Measurements from ENCODE around the gene PALM.
A peak's percentile ranks its signal among the peaks of the same experiment; 100 is the strongest.

The PALM gene

DNA sequence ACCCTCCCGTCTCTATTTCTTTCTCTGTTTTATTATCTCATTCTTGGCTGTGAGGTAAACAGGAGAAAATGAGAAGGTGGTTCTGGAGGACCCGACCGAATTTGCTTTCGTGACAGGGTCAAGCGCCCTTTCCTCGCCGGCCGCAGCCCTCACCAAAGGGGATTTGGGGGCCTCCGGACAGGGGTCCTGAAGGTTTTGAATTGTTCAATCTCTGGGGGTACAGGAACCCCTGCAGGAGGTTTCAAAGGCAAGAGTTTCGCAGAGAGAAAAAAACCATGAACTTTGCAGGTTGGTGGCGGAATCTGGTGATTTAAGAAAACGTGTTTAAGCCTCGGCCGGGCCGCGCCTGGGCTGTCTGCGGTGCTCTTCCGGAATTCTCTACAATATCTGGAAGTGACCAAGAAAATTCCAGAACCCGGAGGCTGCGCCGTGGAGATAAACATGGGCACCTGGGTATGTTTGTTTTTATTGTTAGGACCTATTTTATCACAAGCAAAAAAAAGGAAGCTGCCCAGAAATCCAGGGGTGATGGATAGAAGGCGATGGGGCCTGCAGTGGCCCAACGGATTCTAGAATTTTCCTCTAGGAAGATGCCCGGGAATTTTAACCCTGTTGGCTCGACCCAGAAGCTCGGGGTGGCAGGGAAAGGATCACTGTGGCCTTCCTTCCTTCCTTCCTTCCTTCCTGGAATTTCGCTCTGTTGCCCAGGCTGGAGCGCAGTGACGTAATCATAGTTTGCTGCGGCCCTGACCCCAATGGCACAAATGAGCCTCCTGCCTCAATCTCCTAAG is 74.3 kb downstream of the PALM start:
- no peak for DNase-seq (ENCODE audit: low read depth)

DNA sequence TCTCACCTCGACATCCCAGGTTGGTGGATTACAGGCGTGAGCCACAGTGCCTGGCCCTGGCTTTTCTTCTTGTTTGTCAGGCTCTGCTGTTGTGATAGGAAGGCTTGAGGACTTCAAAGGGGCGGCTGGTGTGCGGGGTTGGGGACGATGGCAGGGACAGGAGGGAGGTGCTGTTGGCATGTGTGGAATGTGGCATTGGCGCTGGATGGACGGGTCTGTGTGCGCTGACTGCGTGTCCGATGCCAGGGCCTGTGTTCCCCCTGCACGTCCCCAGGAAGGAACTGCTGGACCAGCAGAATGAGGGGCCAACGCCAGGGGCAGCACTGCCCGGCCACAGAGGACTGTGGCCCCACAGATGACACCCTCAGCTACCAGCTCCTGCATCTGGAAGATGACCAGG is 75.8 kb downstream of the PALM start:
- DNase-seq (ENCODE audit: low read depth) = no peak

DNA sequence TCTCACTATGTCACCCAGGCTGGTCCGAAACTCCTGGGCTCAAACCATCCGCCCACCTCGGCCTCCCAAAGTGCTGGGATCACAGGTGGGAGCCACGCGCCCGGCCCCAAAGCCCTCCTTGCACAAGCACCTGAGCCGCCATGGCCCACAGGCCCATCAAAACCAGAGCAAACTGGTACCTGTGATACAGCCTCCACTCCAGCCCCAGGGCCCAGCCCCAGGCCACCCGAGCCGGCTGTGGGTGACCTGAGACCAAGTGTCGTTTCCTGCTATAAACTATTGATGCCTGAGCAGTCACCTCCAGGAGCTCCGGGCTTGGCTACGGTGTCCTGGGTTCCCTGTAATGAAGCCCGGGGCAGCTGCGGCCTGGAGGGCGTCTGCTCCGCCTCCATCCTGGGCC is 78.8 kb downstream of the PALM start:
- DNase-seq (ENCODE audit: low read depth) = no peak

DNA sequence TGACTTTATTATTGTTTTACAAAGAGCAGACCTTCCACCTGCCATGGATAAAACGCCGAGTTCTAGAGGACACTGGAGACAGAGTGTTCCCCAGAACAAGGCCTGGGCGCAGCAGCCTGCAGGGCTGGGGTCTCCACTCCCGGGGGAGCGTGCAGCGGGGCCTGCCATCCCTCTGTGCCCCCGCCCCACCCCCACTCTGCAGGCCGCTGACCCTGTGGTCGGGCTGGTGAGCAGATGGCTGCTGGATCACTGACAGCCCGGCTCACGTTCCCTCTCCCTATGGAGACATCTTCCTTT is 79.9 kb downstream of the PALM start:
- DNase-seq (ENCODE audit: low read depth) = no peak

DNA sequence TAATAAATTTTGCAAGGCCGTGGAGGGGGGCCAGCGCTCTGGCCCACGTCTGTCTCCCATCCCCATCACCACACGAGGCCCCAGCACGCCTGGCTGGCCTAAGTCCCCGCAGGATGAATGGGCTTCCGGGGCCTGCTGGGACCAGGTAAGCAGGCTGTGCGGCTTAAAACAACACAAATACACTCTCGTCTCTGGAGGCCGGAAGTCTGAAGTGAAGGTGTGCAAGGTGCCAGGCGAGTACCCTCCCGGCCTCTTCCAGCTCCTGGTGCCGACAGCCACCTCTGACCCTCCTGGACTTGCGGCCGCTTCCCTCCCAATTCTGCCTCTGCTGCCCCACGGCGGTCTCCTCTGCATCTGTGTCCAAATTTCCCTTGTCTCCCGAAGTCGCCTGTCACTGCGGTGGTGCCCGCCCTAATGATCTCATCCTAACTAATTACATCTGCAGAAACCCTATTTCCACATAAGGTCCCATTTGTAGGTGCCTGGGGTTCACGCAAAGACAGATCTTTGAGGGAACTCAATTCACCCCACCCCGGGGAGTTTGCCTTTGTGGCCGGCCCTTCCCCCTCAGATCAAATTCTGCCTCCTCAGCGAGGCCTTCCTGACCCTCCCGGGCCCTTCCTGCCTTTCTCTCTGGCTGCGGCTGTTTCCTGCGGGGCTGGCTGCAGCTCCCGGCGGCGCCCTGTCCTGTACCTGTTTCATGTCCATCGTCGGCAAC is 80.4 kb downstream of the PALM start:
- no peak for DNase-seq (ENCODE audit: low read depth)

DNA sequence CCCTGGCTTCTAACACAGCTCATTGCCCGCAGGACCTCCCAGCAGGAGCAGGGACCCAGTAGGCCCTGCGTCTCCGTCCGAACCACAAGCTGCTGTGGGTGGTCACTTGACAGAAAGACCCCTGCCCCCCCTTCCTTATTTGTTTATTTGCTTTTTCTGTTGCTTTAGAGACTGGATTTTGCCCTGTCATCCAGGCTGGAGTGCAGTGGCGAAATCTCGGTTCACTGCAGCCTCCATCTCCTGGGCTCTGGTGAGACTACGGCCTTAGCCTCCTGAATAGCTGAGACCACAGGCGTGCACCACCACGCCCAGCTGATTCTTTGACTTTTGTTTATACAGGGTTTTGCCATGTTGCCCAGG is 80.9 kb downstream of the PALM start:
- no peak for DNase-seq (ENCODE audit: low read depth)

DNA sequence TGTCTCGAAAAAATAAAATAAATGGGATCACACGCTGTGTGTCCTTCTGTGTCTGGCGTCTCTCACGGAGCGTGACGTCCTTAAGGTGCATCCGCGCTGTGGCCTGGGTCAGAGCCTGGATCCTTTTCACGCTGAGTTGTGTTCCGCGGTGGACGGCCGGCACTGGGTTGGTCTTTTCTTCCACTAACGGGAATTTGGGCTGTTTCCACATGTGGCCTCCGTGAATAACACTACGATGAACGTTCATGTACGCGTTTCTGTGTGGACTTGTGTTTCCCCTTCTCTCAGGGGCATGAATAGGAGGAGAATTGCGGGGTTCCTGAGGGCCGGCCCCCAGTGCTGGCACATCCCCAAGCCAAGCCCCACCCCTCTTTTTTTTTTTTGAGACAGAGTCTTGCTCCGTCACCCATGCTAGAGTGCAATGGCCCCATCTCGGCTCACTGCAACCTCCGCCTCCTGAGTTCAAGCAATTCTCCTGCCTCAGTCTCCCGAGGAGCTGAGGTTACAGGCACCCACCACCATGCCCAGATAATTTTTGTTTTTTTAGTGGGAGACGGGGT is 82.4 kb downstream of the PALM start:
- DNase-seq (ENCODE audit: low read depth) = no peak

DNA sequence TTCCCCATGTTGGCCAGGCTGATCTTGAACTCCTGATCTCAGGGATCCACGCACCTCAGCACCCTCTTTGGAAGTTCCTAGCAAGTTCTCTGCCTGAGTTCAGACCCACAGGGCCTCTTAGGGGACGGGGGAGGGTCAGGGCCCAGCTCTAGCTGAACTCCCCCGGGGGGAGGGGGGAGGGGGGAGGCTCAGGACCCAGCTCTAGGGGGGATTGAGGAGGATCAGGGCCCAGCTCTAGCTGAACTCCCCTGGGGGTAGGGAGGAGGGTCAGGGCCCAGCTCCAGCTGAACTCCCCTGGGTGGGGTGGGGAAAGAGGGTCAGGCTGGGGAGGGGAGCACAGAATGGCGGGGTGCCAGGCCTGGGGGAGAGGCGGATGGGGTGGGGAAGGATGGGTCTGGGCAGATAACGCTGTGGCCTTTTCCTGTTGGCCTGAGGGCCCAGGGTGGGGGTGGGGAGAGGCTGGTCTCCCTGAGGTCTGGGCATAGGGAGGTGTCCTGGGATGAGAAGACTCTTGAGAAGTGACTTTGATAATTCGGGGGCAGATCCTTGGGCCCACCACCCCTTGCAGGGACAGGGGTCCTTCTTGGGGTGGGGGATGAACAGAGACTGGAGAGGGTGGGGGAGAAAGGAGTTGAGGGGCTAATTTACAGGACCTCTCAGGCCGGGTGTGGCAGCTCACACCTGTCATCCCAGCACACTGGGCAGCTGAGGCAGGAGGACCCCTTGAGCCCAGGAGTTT is 83.0 kb downstream of the PALM start:
- DNase-seq (ENCODE audit: low read depth) = no peak

DNA sequence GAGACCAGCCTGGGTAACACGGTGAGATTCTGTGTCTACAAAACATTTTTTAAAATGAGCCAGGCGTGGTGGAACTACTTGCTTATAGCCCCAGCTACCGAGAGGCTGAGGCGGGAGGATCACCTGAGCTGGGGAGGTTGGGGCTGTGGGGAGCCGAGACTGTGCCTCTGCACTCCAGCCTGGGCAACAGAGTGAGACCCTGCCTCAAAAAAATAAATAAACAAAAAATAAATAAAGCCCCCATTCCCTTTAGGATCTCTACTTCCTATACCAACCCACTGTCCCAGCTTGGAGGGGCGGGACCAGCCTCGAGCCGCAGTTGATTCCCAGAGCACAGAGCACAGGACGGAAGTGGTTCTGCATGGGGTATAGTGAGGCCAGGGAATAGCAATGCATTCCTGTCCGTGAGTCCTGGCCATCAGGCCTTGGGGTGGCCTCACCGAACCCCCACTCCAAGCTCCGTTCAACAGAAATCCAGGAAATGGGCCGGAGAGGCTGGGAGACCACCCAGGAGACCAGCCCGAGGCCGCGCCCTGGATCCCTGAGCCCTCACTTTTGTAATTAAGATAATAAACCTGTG is 83.7 kb downstream of the PALM start:
- no peak for DNase-seq (ENCODE audit: low read depth)

DNA sequence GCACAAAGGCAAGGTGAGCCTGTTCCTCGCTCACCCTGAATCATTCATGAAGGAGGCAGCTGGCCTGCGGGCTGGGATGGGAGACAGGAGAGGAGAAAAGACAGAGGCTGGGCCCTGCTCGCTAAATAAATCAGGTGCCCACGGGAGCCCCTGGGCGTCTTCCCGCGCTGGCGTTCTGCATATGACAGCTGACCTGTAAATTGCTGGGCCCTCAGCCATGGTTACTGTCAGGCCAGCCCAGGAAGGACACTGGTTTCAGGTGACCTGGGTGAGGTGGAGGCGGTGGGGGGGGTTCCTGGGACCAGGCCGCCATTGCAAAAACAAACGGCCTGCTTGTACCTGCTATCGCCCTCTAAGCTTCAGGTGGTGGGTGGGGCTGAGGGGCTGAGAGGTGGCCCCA is 85.1 kb downstream of the PALM start:
- no peak for DNase-seq (ENCODE audit: low read depth)

DNA sequence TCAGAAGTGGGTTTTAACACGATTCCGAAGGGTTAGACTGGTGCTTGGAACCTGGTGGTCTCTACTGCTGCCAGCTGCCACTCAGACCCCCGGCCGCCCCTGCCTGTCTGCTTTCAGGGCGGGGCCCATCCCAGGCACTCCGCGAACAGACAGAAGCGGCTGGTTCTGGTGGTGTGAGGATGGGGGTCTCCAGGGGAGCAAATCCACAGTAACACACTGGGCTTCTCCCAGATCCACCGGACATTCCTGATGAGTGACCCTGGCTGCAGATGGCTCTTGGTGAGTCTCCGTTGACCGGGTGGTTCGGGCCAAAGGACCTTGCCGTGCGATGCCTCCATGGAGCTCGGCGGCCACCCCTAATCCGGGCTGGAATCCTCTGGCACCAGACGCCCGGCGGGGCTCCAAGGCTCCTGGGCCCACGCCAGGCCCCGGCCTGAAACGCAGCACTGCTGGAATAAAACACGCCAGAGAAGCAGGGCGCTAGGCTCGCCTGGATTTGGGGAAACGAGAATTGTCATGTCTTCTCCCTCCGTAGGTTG is 86.4 kb downstream of the PALM start:
- no peak for DNase-seq (ENCODE audit: low read depth)

DNA sequence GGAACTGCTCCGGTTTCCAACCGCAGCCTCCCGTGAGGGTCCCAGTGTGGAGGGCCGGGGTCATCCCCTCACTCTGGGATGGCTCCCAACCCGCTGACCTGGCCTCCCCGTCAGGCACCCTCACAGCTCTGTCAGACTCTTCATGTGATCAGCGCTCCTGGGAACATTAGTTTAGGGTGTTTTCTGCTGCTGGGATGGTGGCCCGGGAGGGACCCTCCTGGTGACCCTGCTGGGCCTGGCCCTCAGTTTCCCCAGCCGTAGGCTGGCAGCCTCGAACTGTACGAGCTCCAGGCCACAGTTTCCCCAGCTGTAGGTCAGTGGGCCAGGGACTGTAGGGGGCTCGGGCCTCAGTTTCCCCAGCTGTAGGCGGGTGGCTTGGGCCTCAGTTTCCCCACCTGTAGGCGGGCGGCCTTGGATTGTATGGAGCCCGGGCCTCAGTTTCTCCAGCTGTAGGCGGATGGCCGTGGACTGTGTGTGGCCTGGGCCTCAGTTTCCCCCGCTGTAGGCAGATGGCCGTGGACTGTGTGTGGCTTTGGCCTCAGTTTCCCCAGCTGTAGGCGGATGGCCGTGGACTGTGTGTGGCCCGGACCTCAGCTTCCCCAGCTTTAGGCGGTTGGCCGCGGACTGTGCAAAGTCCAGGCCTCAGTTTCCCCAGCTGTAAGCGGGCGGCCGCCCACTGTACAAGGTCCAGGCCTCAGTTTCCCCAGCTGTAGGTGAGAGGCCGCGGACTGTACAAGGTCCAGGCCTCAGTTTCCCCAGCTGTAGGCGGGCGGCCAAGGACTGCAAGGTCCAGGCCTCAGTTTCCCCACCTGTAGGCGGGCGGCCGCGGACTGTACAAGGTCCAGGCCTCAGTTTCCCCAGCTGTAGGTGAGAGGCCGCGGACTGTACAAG is 87.2 kb downstream of the PALM start:
- no peak for DNase-seq (ENCODE audit: low read depth)

DNA sequence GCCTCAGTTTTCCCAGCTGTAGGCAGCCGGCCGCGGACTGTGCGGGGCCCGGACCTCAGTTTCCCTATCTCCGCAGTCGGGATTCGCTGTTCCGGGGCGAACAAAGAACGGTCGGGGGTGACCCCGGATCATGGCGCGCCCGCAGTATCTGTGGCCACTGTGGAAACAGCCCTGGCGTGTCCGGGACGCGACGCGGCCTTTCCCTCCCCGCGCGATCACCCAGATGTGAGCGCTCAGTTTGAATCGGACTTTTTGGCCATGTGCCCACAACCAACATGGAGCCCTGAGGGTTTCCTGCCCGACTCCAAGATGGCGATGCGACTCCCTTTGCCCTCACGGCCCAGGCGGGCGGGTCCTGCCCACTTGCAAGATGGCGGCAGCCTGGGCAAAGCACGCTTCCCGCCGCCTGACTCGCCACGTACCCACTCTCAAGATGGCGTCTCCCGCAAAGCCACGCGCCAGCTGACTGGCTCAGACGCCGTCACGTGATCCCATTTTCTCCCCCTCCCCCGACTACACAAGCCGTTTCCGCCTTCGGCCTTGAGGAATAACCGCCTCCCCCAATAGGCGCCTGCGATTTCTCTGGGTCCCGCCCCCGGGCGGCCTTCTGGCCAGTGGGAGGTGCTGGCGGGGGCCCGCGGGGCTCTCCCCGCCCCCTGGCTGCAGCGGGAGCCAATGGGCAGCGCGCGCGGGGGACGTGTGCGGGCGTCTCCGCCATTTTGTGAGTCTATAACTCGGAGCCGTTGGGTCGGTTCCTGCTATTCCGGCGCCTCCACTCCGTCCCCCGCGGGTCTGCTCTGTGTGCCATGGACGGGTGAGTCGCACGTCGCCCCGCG is 88.2 kb downstream of the PALM start, which contains the start of gene PTBP1:
Gene PTBP1 (plus strand): TSS at position 761 of the 836 bp plus-strand sequence. CDS start 46 bp downstream, at position 807.
- peak; percentile 99 for DNase-seq (ENCODE audit: low read depth)

Measured in stimulated activated CD8-positive, alpha-beta memory T cell treated with anti-CD3 and anti-CD28 coated beads, Interleukin-15, amount 100 ng/mL, for 1 hour (primary cell).